ENCODE data around the gene LRP1. TPM values are rescaled to one million over a fixed set of nuclear protein-coding genes. Genes with fewer than 3 reads are reported as not detected.

Gene LRP1
- total and polyA plus RNA-seq, 2 of the 13 experiments (the other 11 are each of a cell fraction or from before 2014, with no cell fraction given), result 14.7 to 30.8 TPM

DNA sequence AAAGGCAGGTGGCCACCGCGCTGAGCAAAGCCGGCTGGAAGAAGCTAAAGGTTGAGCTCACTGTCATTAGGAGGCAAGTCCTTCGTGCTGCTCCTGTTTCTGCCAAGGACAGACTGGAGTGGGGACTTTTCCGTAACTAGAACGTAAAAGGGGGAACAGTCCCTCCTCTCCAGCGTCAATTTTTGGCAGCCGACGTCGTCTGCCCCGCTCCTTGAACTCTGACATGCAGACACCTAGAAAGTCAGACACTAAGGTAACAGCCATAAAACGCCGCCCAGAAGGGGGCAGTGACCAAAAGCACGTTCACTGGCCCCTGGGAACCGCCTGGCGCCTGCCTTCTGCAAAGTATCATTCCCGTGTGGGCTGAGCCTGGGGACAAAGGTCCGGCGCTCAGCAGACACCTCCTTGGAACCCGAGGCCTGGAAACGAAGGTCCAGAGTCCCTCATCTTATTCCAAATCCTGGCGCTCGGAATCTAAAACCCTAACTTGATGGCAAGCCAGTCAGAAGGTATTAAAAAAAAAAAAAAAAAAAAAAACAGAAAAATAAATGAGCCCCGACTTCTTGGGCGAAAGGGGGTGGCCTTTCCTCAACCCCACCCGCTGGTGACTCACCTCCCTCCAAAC is 1.1 kb upstream of the LRP1 start (continued):
- 0 out of 2 replicates have a peak, but pooled peaks have one; percentile 9 for TF ChIP-seq PRDM10 (CRISPR knock-in tag; IDR thresholded peaks at IDR 0.05; ENCODE audit: low read depth)
- TF ChIP-seq, protein P1, sequence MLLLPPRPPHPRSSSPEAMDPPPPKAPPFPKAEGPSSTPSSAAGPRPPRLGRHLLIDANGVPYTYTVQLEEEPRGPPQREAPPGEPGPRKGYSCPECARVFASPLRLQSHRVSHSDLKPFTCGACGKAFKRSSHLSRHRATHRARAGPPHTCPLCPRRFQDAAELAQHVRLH (CRISPR knock-in tag; IDR thresholded peaks at IDR 0.05; ENCODE audit: borderline replicate concordance, low read depth), result peak; percentile 48; the same call in 1 of the 2 replicates
- TF ChIP-seq, protein P2, sequence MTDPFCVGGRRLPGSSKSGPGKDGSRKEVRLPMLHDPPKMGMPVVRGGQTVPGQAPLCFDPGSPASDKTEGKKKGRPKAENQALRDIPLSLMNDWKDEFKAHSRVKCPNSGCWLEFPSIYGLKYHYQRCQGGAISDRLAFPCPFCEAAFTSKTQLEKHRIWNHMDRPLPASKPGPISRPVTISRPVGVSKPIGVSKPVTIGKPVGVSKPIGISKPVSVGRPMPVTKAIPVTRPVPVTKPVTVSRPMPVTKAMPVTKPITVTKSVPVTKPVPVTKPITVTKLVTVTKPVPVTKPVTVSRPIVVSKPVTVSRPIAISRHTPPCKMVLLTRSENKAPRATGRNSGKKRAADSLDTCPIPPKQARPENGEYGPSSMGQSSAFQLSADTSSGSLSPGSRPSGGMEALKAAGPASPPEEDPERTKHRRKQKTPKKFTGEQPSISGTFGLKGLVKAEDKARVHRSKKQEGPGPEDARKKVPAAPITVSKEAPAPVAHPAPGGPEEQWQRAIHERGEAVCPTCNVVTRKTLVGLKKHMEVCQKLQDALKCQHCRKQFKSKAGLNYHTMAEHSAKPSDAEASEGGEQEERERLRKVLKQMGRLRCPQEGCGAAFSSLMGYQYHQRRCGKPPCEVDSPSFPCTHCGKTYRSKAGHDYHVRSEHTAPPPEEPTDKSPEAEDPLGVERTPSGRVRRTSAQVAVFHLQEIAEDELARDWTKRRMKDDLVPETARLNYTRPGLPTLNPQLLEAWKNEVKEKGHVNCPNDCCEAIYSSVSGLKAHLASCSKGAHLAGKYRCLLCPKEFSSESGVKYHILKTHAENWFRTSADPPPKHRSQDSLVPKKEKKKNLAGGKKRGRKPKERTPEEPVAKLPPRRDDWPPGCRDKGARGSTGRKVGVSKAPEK (CRISPR knock-in tag; IDR thresholded peaks at IDR 0.05; ENCODE audit: borderline replicate concordance), result no peak
- TF ChIP-seq ZSCAN20 (CRISPR knock-in tag; IDR thresholded peaks at IDR 0.05; ENCODE audit: borderline replicate concordance), result no peak
- TF ChIP-seq TBX3 (IDR thresholded peaks at IDR 0.05; ENCODE audit: borderline replicate concordance), result no peak
- peak; percentile 34 for TF ChIP-seq ZNF781 (CRISPR knock-in tag; IDR thresholded peaks at IDR 0.05; ENCODE audit: borderline replicate concordance, not compliant biosample characterization)
- TF ChIP-seq, protein P3, sequence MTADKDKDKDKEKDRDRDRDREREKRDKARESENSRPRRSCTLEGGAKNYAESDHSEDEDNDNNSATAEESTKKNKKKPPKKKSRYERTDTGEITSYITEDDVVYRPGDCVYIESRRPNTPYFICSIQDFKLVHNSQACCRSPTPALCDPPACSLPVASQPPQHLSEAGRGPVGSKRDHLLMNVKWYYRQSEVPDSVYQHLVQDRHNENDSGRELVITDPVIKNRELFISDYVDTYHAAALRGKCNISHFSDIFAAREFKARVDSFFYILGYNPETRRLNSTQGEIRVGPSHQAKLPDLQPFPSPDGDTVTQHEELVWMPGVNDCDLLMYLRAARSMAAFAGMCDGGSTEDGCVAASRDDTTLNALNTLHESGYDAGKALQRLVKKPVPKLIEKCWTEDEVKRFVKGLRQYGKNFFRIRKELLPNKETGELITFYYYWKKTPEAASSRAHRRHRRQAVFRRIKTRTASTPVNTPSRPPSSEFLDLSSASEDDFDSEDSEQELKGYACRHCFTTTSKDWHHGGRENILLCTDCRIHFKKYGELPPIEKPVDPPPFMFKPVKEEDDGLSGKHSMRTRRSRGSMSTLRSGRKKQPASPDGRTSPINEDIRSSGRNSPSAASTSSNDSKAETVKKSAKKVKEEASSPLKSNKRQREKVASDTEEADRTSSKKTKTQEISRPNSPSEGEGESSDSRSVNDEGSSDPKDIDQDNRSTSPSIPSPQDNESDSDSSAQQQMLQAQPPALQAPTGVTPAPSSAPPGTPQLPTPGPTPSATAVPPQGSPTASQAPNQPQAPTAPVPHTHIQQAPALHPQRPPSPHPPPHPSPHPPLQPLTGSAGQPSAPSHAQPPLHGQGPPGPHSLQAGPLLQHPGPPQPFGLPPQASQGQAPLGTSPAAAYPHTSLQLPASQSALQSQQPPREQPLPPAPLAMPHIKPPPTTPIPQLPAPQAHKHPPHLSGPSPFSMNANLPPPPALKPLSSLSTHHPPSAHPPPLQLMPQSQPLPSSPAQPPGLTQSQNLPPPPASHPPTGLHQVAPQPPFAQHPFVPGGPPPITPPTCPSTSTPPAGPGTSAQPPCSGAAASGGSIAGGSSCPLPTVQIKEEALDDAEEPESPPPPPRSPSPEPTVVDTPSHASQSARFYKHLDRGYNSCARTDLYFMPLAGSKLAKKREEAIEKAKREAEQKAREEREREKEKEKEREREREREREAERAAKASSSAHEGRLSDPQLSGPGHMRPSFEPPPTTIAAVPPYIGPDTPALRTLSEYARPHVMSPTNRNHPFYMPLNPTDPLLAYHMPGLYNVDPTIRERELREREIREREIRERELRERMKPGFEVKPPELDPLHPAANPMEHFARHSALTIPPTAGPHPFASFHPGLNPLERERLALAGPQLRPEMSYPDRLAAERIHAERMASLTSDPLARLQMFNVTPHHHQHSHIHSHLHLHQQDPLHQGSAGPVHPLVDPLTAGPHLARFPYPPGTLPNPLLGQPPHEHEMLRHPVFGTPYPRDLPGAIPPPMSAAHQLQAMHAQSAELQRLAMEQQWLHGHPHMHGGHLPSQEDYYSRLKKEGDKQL (CRISPR knock-in tag; IDR thresholded peaks at IDR 0.05; ENCODE audit: low read depth), result 0 out of 2 replicates have a peak, but pooled peaks have one; percentile 9
- TF ChIP-seq ZMAT3 (CRISPR knock-in tag; conservative IDR thresholded peaks at IDR 0.05), result 0 out of 2 replicates have a peak, but pooled peaks have one; percentile 9
- TF ChIP-seq SP140L (CRISPR knock-in tag; IDR thresholded peaks at IDR 0.05; ENCODE audit: borderline replicate concordance), result no peak; the same call in 1 of the 2 replicates
- TF ChIP-seq ZIK1 (CRISPR knock-in tag; IDR thresholded peaks at IDR 0.05; ENCODE audit: borderline replicate concordance, low read depth), result 0 out of 2 replicates have a peak, but pooled peaks have one; percentile 17
- TF ChIP-seq ARNT2 (CRISPR knock-in tag; IDR thresholded peaks at IDR 0.05; ENCODE audit: low read depth), result 0 out of 2 replicates have a peak, but pooled peaks have one; percentile 19
- peak; percentile 77; the same call in 1 of the 2 replicates for TF ChIP-seq SIN3A (IDR thresholded peaks at IDR 0.05; ENCODE audit: borderline replicate concordance, low read depth, low read length)
- TF ChIP-seq NCOA2 (CRISPR knock-in tag; IDR thresholded peaks at IDR 0.05), result 0 out of 2 replicates have a peak, but pooled peaks have one; percentile 19
- TF ChIP-seq MTF1 (CRISPR knock-in tag; IDR thresholded peaks at IDR 0.05), result no peak
- TF ChIP-seq CREM (IDR thresholded peaks at IDR 0.05), result no peak
- TF ChIP-seq CREM (CRISPR knock-in tag; IDR thresholded peaks at IDR 0.05), result no peak

Data from HepG2 (cell line).